Body of pancreas (tissue), 4 donors: Measurements from ENCODE around the gene DPP8. TPM values are rescaled to one million over a fixed set of nuclear protein-coding genes. Genes with fewer than 3 reads are reported as not detected.
A peak's percentile ranks its signal among the peaks of the same experiment; 100 is the strongest.

Source experiments
- ATAC-seq: fragments of 150-250 bp; one replicate; pipeline ENCODE4 v1.9.1; 2016
- DNase-seq, 4 donors: peaks; one replicate each; pipeline ENCODE4 v3.0.0-alpha.2; 2019
- H3K27ac ChIP-seq, 4 donors: fragments of 200-600 bp; sonication (generic); 1 replicate in 3 of 4; 2 replicates in 1 of 4; pipeline versions ENCODE4 v1.5.1 to v1.6.1; 2016 to 2019; ENCODE audit warnings: mild to moderate bottlenecking in 1 of 4, mixed read lengths in 1 of 4, moderate library complexity in 1 of 4
- H3K27me3 ChIP-seq, 2 donors: fragments of 200-600 bp; sonication (generic); one replicate each; pipeline ENCODE4 v1.6.0; 2016; ENCODE audit warnings: mild to moderate bottlenecking in 1 of 2
- H3K36me3 ChIP-seq, 2 donors: fragments of 200-600 bp; sonication (generic); replicated peaks in 1 of 2; 2 replicates each; pipeline ENCODE4 v1.5.1; 2016; ENCODE audit warnings: low read depth in 2 of 2; ENCODE audit not compliant: insufficient read depth in 1 of 2
- H3K4me1 ChIP-seq: fragments of 200-600 bp; sonication (generic); one replicate; pipeline ENCODE4 v1.6.0; 2016
- H3K4me3 ChIP-seq, 2 donors: fragments of 200-600 bp; sonication (generic); 1 replicate in 1 of 2; 2 replicates in 1 of 2; pipeline ENCODE4 v1.5.1; 2016 to 2019
- H3K9me3 ChIP-seq, 3 donors: fragments of 200-600 bp; sonication (generic); 1 replicate in 2 of 3; 2 replicates in 1 of 3; pipeline ENCODE4 v1.5.1; 2016
- CTCF ChIP-seq, 7 experiments: fragments of 450-650 bp in 4 of 7; fragments of 200-600 bp in 3 of 7; sonication (generic) in 3 of 7; IDR thresholded peaks; one replicate each; pipeline ENCODE4 v1.5.1; 2016 to 2019; ENCODE audit warnings: antibody characterized with exemption in 7 of 7
- POLR2A ChIP-seq, 3 donors: fragments of 450-650 bp; IDR thresholded peaks; one replicate each; pipeline ENCODE4 v1.6.1; 2016; ENCODE audit warnings: antibody characterized with exemption in 3 of 3, mild to moderate bottlenecking in 2 of 3
- WGBS, 2 donors: methylation state at CpG; one replicate each; pipeline ENCODE4 v1.1.5; 2017; 5-methylcytosine and 5-hydroxymethylcytosine counted together
- intact Hi-C: fragments of 100-400 bp; cut with DNase I; formaldehyde crosslinking; loops from one replicate; pipeline ENCODE4 v1.15.1; 2023
- total RNA-seq, 2 donors: library from RNA; depleted of rRNA; stranded (reverse); fragments of >200 nt; gene quantifications; one replicate each; pipeline ENCODE4 v1.1.0, GENCODE V29; 2016

Gene DPP8
- total RNA-seq = 10 to 100 TPM; 13.0 to 27.4 TPM

DNA sequence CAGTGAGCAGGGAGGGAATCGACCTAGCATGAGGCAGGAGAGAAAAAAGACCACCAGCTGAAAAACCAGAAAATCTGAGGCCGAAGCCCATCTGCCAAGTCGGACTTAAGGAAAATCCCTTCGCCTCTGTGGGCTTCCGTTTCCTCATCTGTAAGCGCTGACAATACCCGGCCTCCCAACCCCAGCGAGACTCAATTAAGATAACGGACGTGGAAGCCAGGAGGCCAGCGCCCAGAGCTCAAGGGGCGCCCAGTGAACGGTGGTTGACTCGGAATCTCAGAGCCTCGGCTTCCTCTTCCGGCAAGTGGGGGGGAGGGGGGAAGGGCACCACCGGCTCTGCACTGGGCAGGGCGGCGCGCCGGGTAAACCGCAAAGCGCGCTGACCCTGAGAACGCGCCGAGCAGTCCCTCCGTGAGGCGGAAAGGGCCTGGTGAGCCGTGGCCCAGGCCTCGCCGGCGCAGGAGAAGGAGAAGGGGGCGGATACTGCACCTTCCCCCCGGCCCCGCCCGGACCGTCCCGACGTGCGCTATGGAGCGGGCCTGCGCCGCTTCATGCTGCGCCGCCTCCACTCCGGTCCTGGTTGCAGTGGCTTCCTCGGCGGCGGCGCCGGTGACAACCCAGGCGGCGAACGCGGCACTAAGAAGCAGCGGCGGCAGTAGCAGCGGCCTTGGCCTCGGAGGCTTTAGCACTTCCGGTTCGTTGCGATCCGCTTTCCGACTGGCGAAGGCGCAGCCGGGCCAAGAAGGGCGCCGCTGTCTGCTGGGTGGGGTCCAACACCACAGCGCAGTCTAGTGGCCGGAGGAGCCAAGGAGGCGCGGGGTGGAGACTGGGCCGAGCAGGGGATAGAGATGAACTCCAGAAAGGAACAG lies at the start of gene DPP8:
Gene DPP8 (minus strand): TSS at position 693 of the 869 bp plus-strand sequence. CDS start 5,136 bp downstream, outside the sequence.
- DNase-seq (peak; percentile 92 to 94 (median 93)), ATAC-seq (peak; percentile 99)
- Histone ChIP-seq H3K9me3 (no peaks in the 10 kb centered on the region), H3K36me3 (no peaks in the 10 kb centered on the region), H3K27me3 (no peaks in the 10 kb centered on the region), H3K4me3 (peak within 1 kb of the TSS; percentile 81 to 100), H3K4me1 (peaks cover 40% of the 10 kb centered on the region), H3K27ac (peak within 1 kb of the TSS; percentile 63 to 98 (median 80))
- TF ChIP-seq CTCF (IDR thresholded peaks at IDR 0.05) (peak; percentile 81 to 98 (median 93)), POLR2A (IDR thresholded peaks at IDR 0.05) (peak; percentile 50 to 83 (median 78))
- 0 to 1% methylated on average over 28 to 74 of the region's 75 CpGs for WGBS, 2 donors
- intact Hi-C loops = no loop called here

GRCh38 chr15:65561934-65562333 lies 44.4 kb upstream of the DPP8 start:
- intact Hi-C loops = no loop called here
- WGBS, 2 donors = 81 to 91% methylated on average over 6 of the region's 6 CpGs
- Histone ChIP-seq H3K4me1 (no peaks in the 10 kb centered on the region), H3K9me3 (no peaks in the 10 kb centered on the region), H3K27me3 (no peaks in the 10 kb centered on the region), H3K36me3 (peaks cover 0 to 7% of the 10 kb centered on the region in 2 donors), H3K4me3 (no peak overlapping the region), H3K27ac (no peak overlapping the region)
- DNase-seq (no peak), ATAC-seq (no peak)
- TF ChIP-seq CTCF (IDR thresholded peaks at IDR 0.05) (no peak), POLR2A (IDR thresholded peaks at IDR 0.05) (no peak)

DNA sequence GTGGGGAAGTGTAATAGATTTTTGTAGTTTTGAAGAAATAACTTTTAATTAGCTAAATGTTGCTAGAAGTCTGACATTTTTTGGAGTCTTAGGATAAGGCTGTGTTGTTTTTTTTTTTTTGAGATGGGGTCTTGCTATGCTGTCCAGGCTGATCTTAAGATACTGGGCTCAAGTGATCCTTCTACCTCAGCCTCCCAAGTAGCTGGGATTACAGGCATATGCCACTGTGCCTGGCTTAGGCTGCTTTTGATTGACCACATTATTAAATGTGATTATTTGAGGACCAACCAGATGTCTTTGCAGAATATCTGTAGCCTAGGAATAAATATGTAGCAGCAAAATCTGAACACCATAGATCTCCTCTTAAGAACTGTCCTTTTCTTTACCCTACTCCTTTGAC lies 42.5 kb upstream of the DPP8 start:
- Histone ChIP-seq H3K27me3 (no peaks in the 10 kb centered on the region), H3K4me1 (no peaks in the 10 kb centered on the region), H3K36me3 (peaks cover 0 to 3% of the 10 kb centered on the region in 2 donors), H3K4me3 (no peak overlapping the region), H3K27ac (no peak overlapping the region), H3K9me3 (no peaks in the 10 kb centered on the region)
- TF ChIP-seq CTCF (IDR thresholded peaks at IDR 0.05) = no peak
- TF ChIP-seq POLR2A (IDR thresholded peaks at IDR 0.05) = no peak
- DNase-seq (no peak), ATAC-seq (no peak)
- intact Hi-C loops = no loop called here

DNA sequence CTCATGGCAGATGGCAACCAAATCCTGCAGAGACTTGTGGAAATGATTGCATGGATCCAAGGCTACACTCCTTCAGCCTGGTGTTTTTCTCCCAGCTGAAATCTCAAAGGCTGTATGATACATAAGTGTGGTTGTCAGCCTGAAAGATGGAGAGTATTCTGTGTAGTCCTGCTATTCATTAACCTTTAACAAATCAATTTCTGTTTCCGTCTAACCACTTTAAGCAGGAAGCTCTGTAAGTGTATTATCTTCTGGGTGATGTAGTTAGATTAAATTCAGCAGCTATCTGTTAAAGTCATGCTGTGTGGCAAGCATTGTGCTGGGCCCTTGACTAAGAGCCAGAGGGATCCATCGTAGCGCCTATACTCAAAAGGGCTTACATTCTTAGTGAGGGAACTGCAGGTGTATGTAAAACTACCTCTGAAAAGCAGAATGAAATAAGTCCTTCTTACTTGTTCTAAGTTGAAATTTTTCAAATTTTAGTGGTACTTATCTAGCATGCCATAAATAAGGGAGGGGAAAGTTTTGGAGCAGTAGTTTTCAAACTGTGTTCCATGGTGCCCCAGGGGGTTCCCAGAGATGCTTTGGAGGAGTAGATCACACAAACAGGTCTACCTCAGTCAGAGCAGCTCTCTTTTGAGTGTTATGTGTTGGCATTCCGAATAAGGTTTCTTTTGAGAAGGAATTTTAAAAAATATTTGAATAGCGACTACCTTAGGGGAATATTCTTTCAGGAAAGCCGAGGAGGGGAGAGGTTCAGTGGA lies 41.7 kb upstream of the DPP8 start:
- H3K9me3 ChIP-seq = no peaks in the 10 kb centered on the region
- 77 to 81% methylated on average over 6 of the region's 6 CpGs for WGBS, 2 donors
- no peak overlapping the region for H3K4me3 ChIP-seq
- ATAC-seq (peak; percentile 30), DNase-seq (no peak)
- TF ChIP-seq POLR2A (IDR thresholded peaks at IDR 0.05) (no peak), CTCF (IDR thresholded peaks at IDR 0.05) (no peak)
- H3K27ac ChIP-seq = peak overlapping the region in 1 of 4 donors; percentile 14
- no peaks in the 10 kb centered on the region for H3K36me3 ChIP-seq
- intact Hi-C loops = no loop called here
- no peaks in the 10 kb centered on the region for H3K27me3 ChIP-seq
- H3K4me1 ChIP-seq = no peaks in the 10 kb centered on the region
